HG03460 (cell line): ENCODE measurements around the gene SLC35F6.
"Not testable (repeated sequence)": the region's sequence is repeated elsewhere in the genome, so short reads cannot be mapped to it uniquely, and the experiment has no call there.

ENCODE experiments used
- ATAC-seq: cut with Tn5 transposase; IDR thresholded peaks from one replicate; pipeline ENCODE4 v1.9.1; 2021; ENCODE audit not compliant: unreplicated experiment

Gene SLC35F6

DNA sequence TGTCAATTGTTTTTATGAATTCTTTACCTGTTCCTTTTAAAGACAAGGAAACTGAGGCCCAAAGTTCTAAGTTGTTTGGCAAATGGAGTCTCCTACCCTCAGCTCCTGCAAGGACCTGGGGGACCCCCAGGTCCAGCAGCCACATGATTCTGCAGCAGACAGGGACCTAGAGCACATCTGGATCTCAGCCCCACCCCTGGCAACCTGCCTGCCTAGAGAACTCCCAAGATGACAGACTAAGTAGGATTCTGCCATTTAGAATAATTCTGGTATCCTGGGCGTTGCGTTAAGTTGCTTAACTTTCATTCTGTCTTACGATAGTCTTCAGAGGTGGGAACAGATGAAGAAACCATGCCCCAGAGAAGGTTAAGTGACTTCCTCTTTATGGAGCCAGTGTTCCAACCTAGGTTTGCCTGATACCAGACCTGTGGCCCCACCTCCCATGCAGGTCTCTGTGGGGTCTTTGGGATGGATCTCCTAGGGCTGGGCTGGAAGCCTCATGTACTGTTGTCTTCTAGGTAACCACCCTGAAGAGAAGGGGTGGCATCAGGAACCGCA is 16.2 kb downstream of the SLC35F6 start:
- ATAC-seq = no peak

DNA sequence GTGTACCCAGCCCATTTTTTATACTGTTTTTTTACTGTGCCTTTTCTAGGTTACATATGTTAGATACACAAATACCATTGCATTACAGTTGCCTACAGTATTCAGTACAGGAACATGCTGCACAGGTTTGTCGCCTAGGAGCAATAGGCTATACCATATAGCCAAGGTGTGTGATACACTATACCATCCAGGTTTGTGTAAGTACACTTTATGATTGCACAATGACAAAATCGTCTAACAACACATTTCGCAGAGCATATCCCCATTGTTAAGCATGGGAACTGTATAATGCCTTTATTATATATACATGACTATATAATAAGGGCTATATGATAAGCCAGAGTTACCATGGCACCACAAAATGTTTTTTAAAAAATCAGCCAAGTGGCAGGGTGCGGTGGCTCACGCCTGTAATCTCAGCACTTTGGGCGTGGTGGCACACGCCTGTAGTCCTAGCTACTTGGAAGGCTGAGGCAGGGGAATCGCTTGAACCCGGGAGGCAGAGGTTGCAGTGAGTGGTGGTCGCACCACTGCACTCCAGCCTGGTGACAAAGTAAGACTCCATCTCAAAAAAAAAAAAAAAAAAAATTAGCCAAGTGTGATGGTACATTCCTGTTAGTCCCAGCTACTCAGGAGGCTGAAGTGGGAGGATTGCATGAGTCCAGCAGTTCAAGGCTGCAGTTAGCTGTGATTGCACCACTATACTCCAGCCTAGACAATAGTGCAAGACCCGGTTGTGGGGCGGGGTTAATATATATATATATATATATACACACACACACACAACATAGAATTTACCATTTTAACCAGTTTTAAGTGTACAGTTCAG is 19.0 kb downstream of the SLC35F6 start:
- no peak for ATAC-seq

DNA sequence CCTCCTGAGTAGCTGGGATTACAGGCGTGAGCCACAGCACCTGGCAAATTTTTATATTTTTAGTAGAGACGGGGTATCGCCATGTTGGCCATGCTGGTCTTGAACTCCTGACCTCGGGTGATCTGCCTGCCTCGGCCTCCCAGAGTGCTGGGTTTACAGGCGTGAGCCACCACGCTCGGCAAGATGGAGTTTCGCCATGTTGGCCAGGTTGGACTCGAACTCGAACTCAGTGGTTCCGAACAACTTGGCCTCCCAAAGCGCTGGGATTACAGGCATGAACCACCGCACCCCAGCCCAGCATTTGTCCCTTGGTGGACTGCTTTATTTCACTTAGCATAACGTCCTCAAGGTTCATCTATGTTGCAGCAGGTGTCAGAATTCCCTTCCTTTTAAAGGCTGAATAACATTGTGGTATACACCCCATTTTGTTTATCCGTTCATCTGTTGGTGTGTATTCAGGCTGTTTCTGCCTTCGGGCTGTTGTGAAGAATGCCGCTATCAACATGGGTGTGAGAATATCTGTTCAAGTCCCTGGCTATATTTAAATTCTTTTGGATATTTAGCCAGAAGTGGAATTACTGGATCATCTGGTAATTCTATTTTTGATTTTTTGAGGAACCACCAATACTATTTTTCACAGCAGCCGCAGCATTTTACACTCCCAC is 20.6 kb downstream of the SLC35F6 start:
- ATAC-seq = no peak

- ATAC-seq = peak; percentile 99
These were observed 21.5 kb downstream of the SLC35F6 start, which contains the start of gene CENPA for GRCh38 chr2:26785431-26786206. TSS of gene CENPA (plus strand) at chr2:26786056. CDS start at chr2:26786197, 141 bp downstream.

- no peak for ATAC-seq
These were observed 22.3 kb downstream of the SLC35F6 start for GRCh38 chr2:26786207-26787028.

GRCh38 chr2:26792720-26793119 is 28.6 kb downstream of the SLC35F6 start:
- ATAC-seq = no peak

- no peak for ATAC-seq
These were observed 29.4 kb downstream of the SLC35F6 start for GRCh38 chr2:26793518-26793917.

DNA sequence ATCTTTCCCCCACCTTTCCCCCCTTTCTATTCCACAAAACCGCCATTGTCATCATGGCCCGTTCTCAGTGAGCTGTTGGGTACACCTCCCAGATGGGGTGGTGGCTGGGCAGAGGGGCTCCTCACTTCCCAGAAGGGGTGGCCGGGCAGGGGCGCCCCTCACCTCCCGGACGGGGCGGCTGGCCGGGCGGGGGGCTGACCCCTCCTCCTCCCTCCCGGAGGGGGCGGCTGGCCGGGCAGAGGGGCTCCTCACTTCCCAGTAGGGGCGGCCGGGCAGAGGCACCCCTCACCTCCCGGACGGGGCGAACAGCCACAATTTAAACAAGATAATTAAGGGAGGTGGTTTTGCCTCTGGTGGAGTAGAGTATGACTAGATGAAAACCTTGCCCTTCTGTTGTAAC is 31.1 kb downstream of the SLC35F6 start:
- ATAC-seq = not testable (repeated sequence)

DNA sequence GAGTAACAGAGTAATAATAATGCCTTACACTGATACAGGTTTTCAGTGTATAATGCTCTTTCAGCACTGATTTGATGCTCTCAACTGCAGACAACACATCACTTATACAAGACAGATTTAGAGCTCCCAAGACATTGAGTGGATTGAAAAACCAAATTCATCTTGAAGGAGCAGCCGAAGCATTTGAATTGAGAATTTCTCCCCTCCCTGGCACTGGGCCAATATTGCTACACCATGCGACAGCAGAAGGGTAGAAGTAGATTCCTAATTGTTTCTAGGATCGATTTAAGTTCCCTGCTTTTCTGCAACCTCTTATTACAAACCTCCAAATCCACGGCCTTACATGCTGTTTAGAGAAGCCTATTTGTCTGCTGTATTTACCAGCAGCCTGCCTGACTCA is 37.2 kb downstream of the SLC35F6 start:
- ATAC-seq = no peak

- no peak for ATAC-seq
These were observed 37.7 kb downstream of the SLC35F6 start for GRCh38 chr2:26801796-26802195.

GRCh38 chr2:26805241-26805676 is 41.2 kb downstream of the SLC35F6 start:
- no peak for ATAC-seq

GRCh38 chr2:26807788-26808460 is 43.8 kb downstream of the SLC35F6 start:
- no peak for ATAC-seq

DNA sequence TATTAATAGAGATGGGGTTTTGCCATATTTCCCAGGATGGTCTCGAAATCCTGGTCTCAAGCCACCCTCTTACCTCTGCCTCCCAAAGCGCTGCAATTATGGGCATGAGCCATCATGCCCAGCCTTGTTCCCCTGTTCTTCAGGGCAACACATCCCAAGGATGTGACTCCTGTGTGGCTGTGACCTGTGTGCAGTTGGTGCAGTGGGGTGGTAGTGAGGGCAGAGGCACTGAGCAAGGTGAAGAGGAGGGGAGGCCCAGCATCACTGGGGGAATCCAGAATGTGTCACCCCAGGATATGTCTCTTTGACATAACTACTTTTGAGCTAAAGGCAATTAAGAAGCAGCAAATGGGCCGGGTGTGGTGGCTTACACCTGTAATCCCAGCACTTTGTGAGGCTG is 45.1 kb downstream of the SLC35F6 start:
- no peak for ATAC-seq

DNA sequence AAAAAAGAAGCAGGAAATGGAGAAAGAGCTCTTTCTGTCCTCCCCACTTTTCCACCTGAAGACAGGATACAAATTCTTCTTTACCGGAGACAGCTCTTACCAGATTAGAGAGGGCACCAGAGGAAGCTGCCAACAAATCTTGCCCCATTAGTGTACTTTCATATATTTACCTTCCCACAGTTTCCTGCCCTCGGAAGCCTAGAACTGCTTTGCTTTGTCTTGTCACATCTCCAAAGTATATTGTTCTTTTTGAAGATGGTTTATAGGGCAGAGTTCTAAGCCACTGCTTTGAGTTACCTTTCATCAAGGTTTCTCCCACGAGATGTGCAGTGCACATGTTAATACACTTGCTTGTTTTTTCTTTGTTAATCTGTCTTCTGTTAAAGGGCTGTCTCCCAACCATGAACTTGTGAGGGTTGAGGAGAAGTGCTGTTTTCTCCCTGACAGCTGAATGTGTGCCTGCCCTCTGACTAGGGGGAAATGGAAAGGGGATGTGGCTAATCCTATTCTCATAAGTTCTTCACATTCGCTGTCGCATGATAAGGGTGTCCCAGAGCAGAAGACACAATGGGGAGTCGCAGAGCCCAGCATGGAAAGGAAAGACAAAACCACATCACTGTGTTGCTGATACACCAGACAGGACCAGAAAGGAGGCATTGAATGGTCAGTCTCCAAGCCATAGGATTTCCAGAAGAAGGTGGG is 45.9 kb downstream of the SLC35F6 start:
- no peak for ATAC-seq

GRCh38 chr2:26811261-26811660 is 47.2 kb downstream of the SLC35F6 start:
- no peak for ATAC-seq

GRCh38 chr2:26811791-26812694 is 48.0 kb downstream of the SLC35F6 start:
- no peak for ATAC-seq

DNA sequence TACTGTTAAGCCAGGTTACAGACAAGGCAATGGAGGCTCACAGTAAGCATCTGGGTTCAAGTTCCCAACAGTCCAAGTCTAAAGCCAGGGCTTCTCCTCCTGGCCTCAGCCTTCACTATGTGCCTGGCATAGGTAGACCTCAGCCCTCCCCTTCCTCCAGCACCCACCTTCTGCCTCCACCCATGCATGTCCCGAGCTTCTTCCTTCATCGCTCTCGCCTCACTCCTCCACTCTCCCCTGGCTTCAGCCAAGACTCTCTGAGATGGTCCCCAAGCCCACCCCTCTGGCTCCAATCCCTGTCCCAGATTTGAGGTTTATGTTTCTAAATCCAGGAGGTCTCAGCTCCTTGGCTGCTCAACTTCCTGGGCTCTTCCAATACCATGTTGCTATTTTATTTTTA is 48.6 kb downstream of the SLC35F6 start:
- no peak for ATAC-seq

GRCh38 chr2:26814072-26814765 is 50.1 kb downstream of the SLC35F6 start:
- ATAC-seq = not testable (repeated sequence)
